Embryonic facial prominence (tissue), 1 donor: ENCODE results near the gene HMGCS1.
"Not testable (repeated sequence)": the region's sequence is repeated elsewhere in the genome, so short reads cannot be mapped to it uniquely, and the experiment has no call there.

Experiments
- DNase-seq: peaks from one replicate; pipeline ENCODE4 v3.0.0-alpha.2; 2016; ENCODE audit errors: extremely low spot score

HMGCS1 gene

DNA sequence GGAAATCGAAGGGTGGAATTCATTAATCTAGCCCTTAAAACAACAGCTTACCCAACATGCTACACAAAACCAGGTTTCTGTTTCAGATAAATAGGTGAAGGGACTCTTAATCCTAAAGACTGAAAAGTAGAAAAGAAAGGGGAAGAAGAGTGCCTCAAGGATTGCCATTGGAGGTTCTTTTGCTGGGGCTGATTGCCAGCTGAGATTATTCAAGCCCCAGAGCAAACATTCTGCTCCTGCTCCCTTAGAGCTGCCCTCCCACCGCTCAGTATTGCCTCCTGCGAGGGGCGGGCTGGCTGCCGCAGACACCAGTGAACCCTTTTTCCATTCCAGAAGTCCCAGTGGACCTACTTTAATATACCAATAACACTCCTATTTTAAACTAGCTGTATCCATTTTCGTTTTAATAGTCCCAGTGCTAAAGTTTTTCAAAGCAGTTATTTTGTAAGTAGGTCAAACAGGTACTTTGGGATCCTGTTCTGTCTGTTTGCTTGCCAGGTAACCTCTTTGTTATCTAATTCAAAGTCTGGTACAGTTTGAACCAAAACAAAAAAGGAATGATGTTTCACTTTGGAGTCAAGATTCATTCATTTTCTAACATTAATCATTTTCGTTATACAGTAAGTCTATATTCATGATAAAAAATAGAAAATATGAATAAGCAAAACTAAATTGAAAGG lies 38.6 kb downstream of the HMGCS1 start:
- no peak for DNase-seq

DNA sequence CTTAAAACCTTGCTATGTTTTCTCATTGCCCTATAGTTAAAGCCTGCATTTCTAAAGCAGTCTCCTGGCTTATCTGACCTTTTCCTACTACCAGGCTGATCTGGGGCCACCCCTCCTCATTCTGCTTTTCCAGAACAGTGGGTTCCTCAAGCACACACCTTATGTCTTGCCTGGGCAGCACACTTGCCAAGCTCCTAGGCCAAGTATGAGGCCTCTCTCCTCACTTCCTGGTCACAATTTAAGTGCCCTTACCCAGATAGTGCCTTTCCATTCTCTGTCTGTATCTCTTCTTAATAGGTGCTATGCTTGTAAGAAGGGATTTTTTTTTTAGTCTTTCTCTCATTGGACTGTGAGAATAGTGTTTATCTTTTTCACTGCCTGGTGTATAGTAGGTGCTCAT lies 39.7 kb downstream of the HMGCS1 start:
- DNase-seq = no peak

DNA sequence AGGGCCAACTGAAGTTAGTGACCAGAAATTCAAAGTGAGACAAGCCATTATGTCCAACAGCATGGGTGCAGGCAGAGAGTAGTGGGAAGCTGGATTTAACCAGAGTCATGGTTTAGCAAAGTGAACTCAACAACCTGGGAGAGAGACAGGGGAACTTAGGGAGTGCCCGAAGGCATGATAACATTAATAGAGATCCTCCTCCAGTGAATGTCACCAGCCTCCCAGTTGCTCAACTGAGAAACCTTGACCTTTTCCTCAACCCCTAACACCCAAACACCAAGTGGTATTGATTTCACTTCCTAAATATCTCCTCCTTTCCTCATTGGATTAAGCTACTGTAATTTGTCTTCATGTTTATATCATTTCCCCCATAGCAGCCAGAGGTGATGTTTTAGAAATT lies 42.6 kb downstream of the HMGCS1 start:
- DNase-seq = no peak

DNA sequence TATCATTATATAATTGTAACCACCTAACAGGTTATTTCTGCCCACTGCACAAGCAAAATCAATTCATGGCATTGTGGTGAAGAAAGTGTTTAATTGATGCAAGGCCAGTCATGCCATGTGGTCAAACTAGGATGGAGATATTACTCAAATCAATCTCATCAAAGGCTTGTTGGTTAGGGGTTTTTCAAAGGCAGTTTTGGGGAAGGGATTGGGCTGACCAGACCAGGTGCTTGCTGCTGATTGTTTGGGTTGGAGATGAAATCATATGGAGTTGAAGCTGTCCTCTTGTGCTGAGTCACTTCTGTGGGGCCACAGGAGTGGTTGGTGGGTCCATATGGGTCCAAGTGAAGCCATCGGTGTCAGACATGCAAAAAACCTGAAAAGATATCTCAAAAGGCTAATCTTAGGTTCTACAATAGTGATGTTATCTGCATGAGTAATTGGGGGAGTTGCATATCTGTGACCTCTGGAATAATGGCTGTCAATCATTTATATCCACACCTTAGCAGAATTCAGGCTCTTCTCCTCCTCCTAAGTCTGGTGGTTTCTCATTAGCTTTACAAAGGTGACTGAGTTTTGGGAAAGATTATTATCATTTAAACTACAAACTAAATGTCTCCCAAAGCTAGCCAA lies 44.9 kb downstream of the HMGCS1 start:
- no peak for DNase-seq

DNA sequence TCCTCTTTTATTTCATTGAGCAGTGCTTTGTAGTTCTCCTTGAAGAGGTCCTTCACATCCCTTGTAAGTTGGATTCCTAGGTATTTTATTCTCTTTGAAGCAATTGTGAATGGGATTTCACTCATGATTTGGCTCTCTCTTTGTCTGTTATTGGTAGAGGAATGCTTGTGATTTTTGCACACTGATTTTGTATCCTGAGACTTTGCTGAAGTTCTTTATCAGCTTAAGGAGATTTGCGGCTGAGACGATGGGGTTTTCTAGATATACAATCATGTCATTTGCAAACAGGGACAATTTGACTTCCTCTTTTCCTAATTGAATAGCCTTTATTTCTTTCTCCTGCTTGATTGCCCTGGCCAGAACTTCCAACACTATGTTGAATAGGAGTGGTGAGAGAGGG lies 50.9 kb downstream of the HMGCS1 start:
- DNase-seq = not testable (repeated sequence)

DNA sequence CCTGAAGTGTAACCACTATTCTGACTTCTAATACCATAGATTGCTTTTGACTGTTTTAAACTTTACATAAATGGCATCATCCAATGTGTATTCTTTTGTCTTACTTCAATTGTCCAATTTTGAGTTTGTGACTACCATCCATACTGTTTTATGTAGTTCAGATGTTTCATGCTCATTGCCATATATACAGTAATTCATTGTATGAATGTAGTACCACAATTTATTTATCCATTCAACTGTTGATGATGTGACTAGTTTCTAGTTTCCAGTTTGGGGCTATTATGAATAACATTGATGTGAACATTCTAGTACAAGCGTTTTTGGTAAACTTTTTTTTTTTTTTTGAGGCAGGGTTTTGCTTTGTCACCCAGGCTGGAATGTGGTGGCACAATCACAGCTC lies 55.1 kb downstream of the HMGCS1 start:
- DNase-seq = no peak

DNA sequence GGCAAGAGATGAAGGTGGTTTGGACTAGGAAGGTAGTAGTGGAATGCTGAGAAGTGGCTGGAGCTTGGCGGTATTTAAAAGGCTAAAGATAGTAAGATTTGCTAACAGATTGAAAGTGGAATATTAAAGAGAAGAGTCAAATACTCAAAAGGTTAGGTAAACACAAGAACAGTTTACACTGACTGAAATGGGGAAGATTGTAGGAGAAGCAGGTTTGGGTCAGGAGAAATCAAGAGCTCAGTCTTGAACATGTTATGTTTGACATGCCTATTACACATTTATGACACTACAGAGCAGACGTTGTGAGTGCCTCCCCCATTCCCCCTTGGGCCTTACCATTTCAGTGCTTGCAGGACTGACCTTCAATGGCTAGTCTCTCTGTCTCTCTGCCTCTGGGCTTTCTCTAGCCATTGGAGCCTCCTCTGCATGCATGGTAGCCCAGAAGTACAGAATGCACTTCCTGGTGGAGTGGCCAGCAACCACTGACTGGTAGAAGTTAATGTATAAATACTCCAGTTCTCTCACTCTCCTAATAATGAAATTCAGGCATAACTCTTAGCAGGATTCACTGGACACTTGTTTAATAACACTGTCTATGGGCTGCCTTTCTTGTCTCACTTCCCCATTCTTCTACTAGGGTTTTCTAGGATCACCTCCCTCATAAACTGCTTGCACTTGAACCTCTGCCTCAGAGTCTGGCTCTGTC lies 56.8 kb downstream of the HMGCS1 start:
- no peak for DNase-seq

DNA sequence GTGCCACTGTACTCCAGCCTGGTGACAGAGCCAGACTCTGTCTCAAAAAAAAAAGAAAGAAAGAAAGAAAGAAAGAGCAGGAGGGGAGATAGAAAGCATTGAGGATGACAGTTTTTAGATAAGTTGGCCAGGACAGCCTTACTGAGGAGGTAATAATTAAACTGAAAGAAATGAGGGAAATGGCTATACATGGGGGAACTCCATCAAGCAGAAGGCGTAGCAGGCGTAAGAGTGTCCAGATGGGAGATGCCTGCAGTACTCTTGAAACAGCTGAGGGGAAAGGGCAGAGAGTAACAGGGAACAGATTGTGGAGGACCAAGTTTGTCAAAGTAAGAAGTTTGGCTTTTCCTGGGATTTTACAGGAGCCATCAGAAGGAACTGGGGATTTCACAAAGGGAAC lies 57.5 kb downstream of the HMGCS1 start:
- DNase-seq = no peak

DNA sequence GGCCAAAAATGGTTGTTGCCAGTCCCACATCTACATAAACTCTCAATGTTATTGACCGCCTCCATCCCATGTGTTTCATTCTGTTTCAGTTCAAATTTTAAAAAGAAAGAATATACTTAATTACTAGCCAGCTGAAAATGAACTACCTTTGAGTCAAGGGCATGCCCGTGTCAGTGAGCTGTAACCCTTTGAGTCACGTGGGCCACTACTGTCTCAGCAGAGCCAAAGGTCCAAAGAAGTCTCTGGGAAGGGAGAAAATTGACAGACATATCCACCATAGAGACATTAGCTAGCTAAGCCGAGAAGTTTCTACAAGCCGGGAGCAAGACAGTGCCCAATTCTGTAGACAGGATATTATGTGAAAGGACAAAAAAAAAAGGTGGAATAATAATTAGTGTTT lies 61.5 kb downstream of the HMGCS1 start:
- DNase-seq = no peak

DNA sequence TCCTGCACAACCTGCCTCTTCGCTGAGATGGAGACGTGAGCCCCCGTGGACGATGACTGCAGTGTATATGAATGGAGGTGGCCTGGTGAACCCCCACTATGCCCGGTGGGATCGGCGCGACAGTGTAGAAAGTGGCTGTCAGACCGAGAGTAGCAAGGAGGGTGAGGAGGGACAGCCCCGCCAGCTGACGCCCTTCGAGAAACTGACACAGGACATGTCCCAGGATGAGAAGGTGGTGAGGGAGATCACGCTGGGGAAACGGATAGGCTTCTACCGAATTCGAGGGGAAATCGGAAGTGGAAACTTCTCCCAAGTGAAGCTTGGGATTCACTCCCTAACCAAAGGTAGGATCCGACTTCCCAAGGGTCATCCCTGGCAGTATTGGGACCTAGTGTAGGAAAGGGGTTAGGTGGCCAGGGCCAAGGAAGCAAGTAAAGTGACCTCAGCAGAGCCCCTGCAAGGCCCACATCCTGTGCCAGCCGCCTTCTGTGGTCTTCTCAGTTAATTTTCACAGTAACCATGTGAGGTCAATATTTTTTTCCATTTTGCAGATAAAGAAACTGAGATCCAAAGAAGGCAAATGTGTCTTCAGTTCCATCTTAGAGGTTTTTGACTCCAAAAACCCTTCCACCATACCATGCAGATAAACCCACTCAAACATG lies 67.4 kb downstream of the HMGCS1 start:
- no peak for DNase-seq

DNA sequence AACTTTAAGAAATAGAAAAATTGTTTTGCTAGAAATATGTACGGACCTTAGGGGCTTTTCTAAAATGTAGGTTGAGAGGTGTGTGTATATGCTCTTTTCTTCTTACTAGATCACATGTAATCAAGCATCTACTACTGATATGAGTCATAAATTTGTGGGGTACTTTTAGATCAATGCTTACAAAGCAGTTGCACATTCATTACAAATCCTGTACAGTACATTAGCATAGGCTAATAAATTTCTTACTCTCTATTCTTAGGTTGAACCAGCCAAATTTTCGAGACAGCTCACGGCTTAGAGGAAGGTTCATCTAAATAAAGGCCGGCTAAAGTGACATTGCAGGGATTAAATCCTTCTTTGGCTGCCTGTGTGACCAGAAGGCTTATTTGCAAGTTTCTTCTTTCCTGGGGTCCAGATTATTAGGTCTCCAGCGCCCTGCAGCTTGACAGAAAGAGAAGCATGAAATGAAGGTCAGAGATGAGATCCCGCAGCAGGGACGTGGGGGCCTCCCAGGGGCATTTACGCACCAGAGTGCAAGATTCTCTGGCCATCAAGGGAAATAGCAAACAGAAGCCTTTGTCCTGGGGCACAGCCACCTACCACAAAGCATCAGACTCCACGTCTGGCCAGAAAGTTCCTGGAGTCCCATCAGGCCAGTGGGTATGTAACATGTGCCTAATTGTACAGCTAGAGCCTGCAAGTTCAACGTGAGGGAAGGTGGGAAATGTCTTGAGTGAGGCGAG lies 68.2 kb downstream of the HMGCS1 start:
- no peak for DNase-seq

DNA sequence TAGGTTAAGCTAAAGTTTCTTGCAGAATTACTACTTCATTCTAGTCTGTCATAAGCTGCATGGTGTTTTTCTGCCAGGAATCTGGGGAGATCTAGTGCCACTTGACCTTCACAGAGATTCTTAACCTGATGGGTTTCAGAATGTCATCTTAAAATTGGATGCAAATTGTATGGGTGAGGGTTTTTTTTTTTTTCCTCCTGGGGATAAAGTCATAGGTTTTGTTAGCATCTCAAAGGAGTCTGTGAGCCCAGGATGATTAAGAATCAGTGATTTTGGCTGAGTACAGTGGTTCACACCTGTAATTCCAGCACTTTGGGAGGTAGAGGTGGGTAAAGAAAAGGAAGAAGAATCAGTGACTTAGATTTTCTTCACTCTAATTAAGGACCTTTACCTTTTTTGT lies 69.9 kb downstream of the HMGCS1 start:
- no peak for DNase-seq

DNA sequence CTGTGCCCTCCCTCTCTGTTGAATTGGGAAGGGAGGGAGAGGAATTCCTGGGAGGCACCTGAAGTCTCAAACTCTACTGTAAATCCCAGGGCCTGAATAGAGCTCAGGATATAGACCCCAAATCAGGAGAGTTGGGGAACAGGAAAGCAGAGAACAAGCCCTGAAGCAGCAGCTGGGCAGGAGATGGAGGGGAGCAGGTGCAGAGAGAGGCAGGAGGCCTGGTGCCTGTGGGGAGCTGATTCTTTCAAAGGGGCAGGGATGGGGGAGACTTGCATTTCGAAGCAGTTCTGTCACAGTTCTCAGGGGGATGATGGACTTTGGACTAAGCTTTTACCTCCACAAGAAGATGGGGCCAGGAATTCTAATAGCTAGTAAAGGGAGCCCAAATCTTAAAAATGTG lies 71.0 kb downstream of the HMGCS1 start:
- DNase-seq = no peak
